ENCODE data around the gene GTF2IRD1. TPM values are rescaled to one million over a fixed set of nuclear protein-coding genes. Genes with fewer than 3 reads are reported as not detected.
"Not testable (repeated sequence)": the region's sequence is repeated elsewhere in the genome, so short reads cannot be mapped to it uniquely, and the experiment has no call there.

The GTF2IRD1 gene, protein sequence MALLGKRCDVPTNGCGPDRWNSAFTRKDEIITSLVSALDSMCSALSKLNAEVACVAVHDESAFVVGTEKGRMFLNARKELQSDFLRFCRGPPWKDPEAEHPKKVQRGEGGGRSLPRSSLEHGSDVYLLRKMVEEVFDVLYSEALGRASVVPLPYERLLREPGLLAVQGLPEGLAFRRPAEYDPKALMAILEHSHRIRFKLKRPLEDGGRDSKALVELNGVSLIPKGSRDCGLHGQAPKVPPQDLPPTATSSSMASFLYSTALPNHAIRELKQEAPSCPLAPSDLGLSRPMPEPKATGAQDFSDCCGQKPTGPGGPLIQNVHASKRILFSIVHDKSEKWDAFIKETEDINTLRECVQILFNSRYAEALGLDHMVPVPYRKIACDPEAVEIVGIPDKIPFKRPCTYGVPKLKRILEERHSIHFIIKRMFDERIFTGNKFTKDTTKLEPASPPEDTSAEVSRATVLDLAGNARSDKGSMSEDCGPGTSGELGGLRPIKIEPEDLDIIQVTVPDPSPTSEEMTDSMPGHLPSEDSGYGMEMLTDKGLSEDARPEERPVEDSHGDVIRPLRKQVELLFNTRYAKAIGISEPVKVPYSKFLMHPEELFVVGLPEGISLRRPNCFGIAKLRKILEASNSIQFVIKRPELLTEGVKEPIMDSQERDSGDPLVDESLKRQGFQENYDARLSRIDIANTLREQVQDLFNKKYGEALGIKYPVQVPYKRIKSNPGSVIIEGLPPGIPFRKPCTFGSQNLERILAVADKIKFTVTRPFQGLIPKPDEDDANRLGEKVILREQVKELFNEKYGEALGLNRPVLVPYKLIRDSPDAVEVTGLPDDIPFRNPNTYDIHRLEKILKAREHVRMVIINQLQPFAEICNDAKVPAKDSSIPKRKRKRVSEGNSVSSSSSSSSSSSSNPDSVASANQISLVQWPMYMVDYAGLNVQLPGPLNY
- total RNA-seq, result 1 to 10 TPM; 1.6 to 2.6 (median 1.9) TPM

DNA sequence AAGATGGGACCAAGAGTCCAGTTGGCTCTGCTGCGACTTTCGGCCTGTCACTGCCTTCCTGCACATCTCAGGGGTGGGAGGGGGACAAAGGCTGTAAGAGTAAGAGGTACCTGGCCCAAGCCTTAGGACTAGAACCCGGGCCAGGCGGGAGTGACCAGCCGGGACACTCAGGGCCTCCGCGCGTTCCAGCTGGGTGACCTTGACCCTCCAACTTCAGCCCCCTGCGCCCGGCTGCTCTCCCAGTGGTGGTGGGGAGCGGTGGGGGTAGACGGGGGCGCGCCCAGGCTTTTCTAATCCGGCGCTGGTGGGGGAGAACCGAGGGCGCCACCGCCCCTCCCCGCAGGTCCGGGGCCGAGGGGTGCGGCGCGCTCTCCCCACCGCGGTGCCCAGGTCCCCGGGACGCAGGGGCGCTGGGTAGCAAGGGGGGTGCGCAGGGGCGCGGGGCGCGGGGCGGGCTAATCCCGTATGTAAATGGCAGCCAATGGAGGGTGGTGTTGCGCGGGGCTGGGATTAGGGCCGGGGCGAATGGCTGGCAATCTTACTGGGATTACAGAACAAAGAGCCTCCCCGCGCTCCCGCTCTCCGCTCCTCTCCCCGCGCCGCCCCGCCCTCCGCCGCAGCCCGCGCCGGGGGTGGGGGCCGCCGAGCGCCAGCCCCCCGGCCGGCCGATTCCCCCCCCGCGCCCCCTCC lies at the start of gene GTF2IRD1:
TSS of gene GTF2IRD1 (plus strand) at position 585 of the 690 bp plus-strand sequence. CDS start 54,175 bp downstream, outside the sequence.
- Mint-ChIP-seq H3K36me3 (ENCODE audit: insufficient read depth) (no peaks in the 10 kb centered on the region), H3K9me3 (no peaks in the 10 kb centered on the region), H3K4me3 (peak within 1 kb of the TSS; percentile 77), H3K4me1 (ENCODE audit: low read depth) (peaks cover 17% of the 10 kb centered on the region), H3K27me3 (ENCODE audit: low read depth) (no peaks in the 10 kb centered on the region)
- ATAC-seq, result peak; percentile 42 to 43
- DNase-seq, result peak; percentile 36

DNA sequence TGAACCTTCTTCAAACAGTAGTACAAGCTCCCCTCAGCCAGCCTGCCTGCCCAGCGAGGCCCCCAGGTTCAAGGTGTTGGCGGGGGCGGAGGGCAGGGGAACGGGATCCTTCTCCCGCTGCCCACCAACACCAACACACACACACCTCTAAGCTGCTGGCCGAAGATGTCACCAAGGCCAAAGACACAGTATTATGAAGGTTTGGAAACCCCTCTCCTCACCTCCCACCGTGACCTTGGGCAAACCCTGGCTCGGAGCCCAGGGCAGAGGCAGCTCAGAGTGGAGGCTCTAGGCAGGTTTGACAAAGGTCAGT lies 49.4 kb upstream of the GTF2IRD1 start:
- no peak for DNase-seq
- no peak for ATAC-seq
- H3K27me3 Mint-ChIP-seq (ENCODE audit: low read depth), result no peaks in the 10 kb centered on the region
- H3K36me3 Mint-ChIP-seq (ENCODE audit: insufficient read depth), result no peaks in the 10 kb centered on the region
- H3K4me3 Mint-ChIP-seq, result no peak overlapping the region
- no peaks in the 10 kb centered on the region for H3K9me3 Mint-ChIP-seq
- peaks cover 2% of the 10 kb centered on the region for H3K4me1 Mint-ChIP-seq (ENCODE audit: low read depth)

DNA sequence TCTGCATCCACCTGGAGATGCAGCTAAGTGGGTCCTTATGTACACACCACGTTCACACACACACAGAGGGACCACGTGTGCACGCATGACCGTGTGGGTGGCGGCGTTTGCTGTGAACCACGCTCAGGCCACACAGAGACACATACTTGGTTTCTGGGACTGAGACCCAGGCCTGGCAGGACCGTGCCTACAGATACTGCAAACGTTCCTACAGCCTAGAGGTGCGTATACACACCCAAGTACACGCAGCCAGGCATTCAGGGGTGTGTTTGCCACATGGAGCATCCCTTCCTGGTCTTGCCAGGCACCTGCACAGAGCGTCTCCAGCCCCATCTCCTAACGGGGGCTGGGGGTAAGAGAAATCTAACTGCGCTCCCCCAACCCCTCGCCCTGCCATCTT lies 49.0 kb upstream of the GTF2IRD1 start:
- ATAC-seq (no peak), DNase-seq (no peak)
- Mint-ChIP-seq H3K4me1 (ENCODE audit: low read depth) (peaks cover 2% of the 10 kb centered on the region), H3K27me3 (ENCODE audit: low read depth) (no peaks in the 10 kb centered on the region), H3K4me3 (no peak overlapping the region), H3K9me3 (no peaks in the 10 kb centered on the region), H3K36me3 (ENCODE audit: insufficient read depth) (no peaks in the 10 kb centered on the region)

DNA sequence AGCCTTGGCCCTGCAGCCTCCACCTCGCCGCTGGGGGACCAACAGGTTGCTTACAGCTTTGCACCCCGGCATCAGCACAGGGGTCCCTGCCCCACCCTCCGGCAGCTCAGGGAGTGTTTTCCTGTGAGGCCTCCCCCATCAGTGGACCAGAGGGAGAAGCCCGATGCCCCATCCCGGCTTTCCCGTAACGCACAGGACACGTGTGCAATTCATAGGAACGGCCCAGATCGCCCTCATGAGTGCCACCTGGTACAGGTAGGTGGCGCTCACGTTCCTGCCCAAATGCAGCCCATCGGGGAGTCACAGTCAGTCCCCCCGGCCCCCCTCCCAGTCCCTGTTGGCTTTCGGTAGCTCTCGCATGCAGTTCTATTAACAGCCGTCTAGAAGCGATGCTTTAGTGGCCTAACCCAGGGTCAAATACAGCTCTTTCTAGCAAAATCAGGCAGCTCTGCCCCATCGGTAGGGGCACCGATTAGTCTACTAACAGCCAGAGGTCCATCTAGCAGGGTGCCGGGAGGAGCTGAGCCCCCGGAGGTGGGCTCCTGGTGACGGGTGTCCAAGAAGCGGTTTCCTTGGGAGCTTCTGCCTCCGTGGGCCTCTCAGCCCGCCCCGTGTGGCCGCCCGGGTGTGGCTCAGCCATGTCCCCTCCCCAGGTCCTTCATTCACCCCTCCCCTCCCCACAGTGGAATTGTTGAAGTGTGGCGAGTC lies 48.4 kb upstream of the GTF2IRD1 start:
- Mint-ChIP-seq H3K9me3 (no peaks in the 10 kb centered on the region), H3K27me3 (ENCODE audit: low read depth) (no peaks in the 10 kb centered on the region), H3K4me3 (no peak overlapping the region), H3K4me1 (ENCODE audit: low read depth) (peaks cover 2% of the 10 kb centered on the region), H3K36me3 (ENCODE audit: insufficient read depth) (no peaks in the 10 kb centered on the region)
- no peak for ATAC-seq
- no peak for DNase-seq

DNA sequence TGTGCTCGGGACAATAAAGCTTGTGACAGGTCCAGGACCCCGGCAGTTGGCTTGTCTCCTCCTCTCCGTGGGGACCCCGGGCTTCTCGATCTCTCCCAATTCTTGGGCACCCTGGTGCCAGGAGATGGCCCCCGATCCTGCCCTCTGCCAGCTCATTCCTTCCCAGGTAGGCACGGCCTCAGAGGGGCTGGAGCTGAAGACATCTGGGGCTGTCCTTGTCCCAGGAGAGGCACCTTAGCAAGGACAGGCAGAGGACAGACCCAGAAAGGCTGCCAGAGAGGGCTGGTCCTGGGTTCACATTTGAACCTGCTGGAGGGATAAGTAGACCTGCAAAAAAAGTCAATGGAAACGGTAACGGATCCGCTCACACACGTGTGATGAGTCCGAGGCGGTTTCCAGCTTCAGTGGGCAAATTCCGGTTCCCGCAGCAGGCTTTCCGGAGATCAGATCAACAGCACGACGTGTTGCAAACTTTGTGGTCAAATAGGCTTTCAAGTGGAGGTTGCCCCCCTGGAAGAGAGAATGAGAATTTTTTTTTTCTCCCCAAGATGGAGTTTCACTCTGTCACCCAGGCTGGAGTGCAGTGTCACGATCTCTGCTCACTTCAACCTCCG lies 47.7 kb upstream of the GTF2IRD1 start:
- no peak for DNase-seq
- H3K36me3 Mint-ChIP-seq (ENCODE audit: insufficient read depth), result no peaks in the 10 kb centered on the region
- no peak for ATAC-seq
- no peak overlapping the region for H3K4me3 Mint-ChIP-seq
- no peaks in the 10 kb centered on the region for H3K9me3 Mint-ChIP-seq
- peaks cover 2% of the 10 kb centered on the region for H3K4me1 Mint-ChIP-seq (ENCODE audit: low read depth)
- no peaks in the 10 kb centered on the region for H3K27me3 Mint-ChIP-seq (ENCODE audit: low read depth)

DNA sequence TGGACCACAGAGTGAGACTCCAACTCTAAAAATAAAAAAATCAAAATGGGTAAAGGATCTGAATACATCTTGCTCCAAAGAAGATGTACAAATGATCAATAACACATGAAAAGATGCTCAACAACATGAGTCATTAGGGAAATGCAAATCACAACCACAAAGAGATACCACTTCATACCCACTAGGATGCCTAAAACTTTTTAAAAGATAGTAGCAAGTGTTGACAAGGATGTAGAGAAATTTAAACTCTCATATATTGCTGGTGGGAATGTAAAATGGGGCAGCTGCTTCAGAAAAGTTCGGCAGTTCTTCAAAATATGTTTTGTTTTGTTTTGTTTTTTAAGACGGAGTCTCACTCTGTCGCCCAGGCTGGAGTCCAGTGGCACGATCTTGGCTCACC lies 45.7 kb upstream of the GTF2IRD1 start:
- no peak for ATAC-seq
- Mint-ChIP-seq H3K9me3 (no peaks in the 10 kb centered on the region), H3K4me3 (no peak overlapping the region), H3K36me3 (ENCODE audit: insufficient read depth) (no peaks in the 10 kb centered on the region), H3K27me3 (ENCODE audit: low read depth) (no peaks in the 10 kb centered on the region), H3K4me1 (ENCODE audit: low read depth) (no peaks in the 10 kb centered on the region)
- DNase-seq, result no peak

DNA sequence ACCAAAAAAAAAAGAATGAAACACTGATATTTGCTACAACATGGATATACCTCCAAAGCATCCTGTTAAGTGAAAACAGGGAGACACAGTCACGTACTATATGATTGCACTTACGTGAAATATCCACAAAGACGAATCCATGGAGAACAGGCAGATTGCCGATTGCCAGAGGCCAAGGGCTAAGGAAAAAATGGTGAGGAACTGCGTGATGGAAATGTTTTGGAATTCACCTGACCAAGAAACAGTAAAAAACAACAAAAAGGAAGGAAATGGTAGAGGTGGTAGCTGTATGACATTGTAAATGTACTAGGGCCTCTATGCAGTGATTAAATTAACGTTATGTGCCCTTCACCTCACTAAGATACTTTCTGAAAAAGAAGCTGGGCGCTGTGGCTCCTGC lies 44.1 kb upstream of the GTF2IRD1 start:
- H3K36me3 Mint-ChIP-seq (ENCODE audit: insufficient read depth), result no peaks in the 10 kb centered on the region
- ATAC-seq (no peak), DNase-seq (no peak)
- H3K4me3 Mint-ChIP-seq, result no peak overlapping the region
- no peaks in the 10 kb centered on the region for H3K27me3 Mint-ChIP-seq (ENCODE audit: low read depth)
- H3K4me1 Mint-ChIP-seq (ENCODE audit: low read depth), result no peaks in the 10 kb centered on the region
- H3K9me3 Mint-ChIP-seq, result no peaks in the 10 kb centered on the region

DNA sequence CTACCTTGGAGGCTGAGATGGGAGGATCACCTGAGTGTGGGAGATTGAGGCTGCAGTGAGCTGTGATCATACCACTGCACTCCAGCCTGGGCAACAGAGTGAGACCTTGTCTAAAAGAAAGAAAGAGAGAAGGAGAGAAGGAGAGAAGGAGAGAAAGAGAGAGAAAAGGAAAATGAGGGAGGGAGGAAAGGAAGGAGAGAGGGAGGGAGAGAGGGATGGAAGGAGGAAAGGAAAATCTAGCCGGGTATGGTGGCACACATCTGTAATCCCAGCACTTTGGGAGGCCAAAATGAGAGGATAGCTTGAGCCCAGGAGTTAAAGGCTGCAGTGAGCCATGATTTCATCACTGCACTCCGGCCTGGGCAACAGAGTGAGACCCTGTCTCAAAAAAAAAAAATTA lies 42.9 kb upstream of the GTF2IRD1 start:
- no peaks in the 10 kb centered on the region for H3K27me3 Mint-ChIP-seq (ENCODE audit: low read depth)
- no peaks in the 10 kb centered on the region for H3K9me3 Mint-ChIP-seq
- H3K4me3 Mint-ChIP-seq, result no peak overlapping the region
- ATAC-seq (no peak), DNase-seq (no peak)
- no peaks in the 10 kb centered on the region for H3K36me3 Mint-ChIP-seq (ENCODE audit: insufficient read depth)
- H3K4me1 Mint-ChIP-seq (ENCODE audit: low read depth), result no peaks in the 10 kb centered on the region

DNA sequence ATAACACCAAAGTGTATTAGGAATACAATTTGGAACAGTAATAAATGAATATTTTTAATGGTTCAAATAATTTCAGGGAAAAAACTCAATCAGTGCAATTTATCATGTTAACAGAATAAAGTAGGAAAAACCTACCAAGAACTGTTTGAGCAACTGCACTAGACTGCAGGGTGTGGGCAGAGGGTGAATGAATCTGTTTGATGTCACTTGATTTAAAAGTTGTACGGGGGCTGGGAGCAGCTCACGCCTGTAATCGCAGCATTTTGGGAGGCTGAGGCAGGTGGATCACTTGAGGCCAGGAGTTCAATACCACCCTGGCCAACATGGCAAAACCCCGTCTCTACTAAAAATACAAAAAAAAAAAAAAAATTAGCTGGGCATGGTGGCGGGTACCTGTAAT lies 42.1 kb upstream of the GTF2IRD1 start:
- H3K4me1 Mint-ChIP-seq (ENCODE audit: low read depth); H3K4me3 Mint-ChIP-seq; H3K9me3 Mint-ChIP-seq; H3K36me3 Mint-ChIP-seq (ENCODE audit: insufficient read depth); H3K27me3 Mint-ChIP-seq (ENCODE audit: low read depth); ATAC-seq; DNase-seq: not testable (repeated sequence)

DNA sequence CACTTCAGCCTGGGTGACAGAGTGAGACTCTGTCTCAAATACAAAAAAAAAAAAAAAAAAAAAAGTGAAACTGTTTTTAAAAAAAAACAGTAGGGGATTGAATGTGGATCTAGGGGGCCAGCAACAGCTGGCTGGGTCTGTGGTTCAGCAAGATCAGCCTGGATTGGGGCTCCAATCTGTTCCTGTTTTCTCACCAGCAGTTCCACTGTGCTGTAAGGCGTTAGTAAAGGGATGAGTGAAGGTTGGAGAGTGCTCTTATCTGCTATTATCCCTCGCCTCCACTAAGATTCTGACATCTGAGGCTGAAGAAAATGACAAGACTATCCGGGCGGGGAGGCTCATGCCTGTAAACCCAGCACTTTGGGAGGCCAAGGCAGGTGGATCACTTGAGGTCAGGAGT lies 41.6 kb upstream of the GTF2IRD1 start:
- Mint-ChIP-seq H3K4me3 (no peak overlapping the region), H3K4me1 (ENCODE audit: low read depth) (no peaks in the 10 kb centered on the region), H3K27me3 (ENCODE audit: low read depth) (no peaks in the 10 kb centered on the region), H3K9me3 (no peaks in the 10 kb centered on the region), H3K36me3 (ENCODE audit: insufficient read depth) (no peaks in the 10 kb centered on the region)
- DNase-seq (no peak), ATAC-seq (no peak)

DNA sequence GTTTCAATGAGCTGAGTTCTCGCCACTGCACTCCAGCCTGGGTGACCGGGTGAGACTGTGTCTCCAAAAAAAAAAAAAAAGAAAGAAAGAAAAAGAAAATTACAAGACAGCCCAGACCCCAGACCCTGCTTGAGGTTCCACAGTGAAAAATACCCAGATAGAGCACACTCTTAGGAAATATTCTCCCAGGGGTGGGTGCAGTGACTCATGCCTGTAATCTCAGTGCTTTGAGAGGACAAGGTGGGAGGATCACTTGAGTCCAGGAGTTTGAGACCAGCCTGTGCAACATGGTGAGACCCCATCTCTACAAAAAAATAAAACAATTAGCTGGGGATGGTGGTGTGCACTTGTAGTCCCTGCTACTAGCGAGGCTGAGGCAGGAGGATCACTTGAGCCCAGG lies 41.1 kb upstream of the GTF2IRD1 start:
- H3K4me3 Mint-ChIP-seq, result no peak overlapping the region
- ATAC-seq (no peak), DNase-seq (no peak)
- no peaks in the 10 kb centered on the region for H3K36me3 Mint-ChIP-seq (ENCODE audit: insufficient read depth)
- no peaks in the 10 kb centered on the region for H3K27me3 Mint-ChIP-seq (ENCODE audit: low read depth)
- H3K4me1 Mint-ChIP-seq (ENCODE audit: low read depth), result no peaks in the 10 kb centered on the region
- H3K9me3 Mint-ChIP-seq, result no peaks in the 10 kb centered on the region

DNA sequence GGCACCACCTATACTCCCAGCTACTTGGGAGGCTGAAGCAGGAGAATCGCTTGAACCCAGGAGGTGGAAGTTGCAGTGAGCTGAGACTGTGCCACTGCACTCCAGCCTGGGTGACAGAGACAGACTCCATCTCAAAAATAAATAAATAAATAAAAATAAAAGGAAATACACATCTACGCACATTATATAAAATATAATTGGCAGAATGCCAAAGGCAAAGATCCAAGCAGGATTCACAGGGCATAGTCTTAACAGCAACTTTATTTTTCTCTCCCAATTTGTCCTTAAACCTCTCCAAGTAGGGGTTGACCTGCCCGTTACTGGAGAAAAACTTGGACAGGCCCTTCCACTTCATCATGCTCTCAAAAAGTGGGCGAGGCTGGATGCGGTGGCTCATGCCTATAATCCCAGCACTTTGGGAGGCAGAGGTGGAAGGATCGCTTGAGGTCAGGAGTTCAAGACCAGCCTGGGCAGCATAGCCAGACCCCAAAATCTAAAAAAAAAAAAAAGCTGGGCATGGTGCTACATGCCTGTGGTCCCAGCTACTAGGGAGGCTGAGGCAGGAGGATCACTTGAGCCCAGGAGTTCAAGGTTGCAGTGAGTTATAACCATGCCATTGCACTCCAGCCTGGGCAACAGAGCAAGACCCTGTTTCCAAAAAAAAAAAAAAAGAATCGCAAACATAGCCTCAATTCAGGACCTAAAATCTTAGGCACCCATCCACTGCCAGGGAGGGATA lies 38.9 kb upstream of the GTF2IRD1 start:
- H3K9me3 Mint-ChIP-seq; ATAC-seq; H3K27me3 Mint-ChIP-seq (ENCODE audit: low read depth); H3K4me3 Mint-ChIP-seq; DNase-seq; H3K4me1 Mint-ChIP-seq (ENCODE audit: low read depth); H3K36me3 Mint-ChIP-seq (ENCODE audit: insufficient read depth): not testable (repeated sequence)

DNA sequence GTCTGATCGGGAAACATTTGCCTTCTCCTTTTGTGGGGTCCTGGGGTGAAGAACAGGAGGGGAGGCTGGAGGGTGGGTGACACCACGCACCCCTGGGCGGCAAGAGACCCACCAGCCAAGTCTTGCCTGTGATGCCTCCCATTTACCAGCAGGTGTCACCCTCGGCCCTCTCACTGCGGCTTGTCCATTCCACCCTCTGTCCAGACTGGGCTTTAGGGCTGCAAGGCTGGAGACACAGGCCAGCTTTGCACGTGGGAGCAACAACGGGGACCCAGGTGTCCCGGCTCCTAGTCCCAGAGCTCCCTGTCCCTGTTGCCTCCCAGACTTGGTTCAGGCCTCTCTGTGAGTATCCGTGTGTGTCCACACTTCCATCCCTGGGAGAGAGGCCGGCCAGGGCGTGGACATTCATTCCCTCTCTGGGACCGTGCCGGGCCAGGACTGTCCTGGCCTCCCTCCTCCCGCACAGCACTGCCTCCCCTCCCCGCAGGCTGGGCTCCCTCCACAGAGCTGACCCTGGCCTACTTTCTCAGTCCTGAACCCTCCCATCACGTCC lies 36.2 kb upstream of the GTF2IRD1 start:
- no peaks in the 10 kb centered on the region for H3K27me3 Mint-ChIP-seq (ENCODE audit: low read depth)
- no peak overlapping the region for H3K4me3 Mint-ChIP-seq
- ATAC-seq (peak; percentile 66 to 77), DNase-seq (peak; percentile 45)
- H3K4me1 Mint-ChIP-seq (ENCODE audit: low read depth), result no peaks in the 10 kb centered on the region
- H3K9me3 Mint-ChIP-seq, result no peaks in the 10 kb centered on the region
- H3K36me3 Mint-ChIP-seq (ENCODE audit: insufficient read depth), result no peaks in the 10 kb centered on the region
